HT1080 (cell line): ENCODE data around the gene TTC1. TPM values are rescaled to one million over a fixed set of nuclear protein-coding genes. Genes with fewer than 3 reads are reported as not detected.
"Not testable (repeated sequence)": the region's sequence is repeated elsewhere in the genome, so short reads cannot be mapped to it uniquely, and the experiment has no call there.

Source experiments
- DNase-seq: peaks from one replicate; pipeline ENCODE4 v3.0.0-alpha.2; 2015; ENCODE audit warnings: low read depth
- total RNA-seq: library from RNA; depleted of rRNA; stranded (reverse); fragments of >200 nt; shearing (Covaris generic); gene quantifications from 2 replicates; pipeline ENCODE4 v1.2.3, GENCODE V29; 2014

The TTC1 gene
- total RNA-seq, 1 experiment from 2014 or later, result 87.2 TPM

- DNase-seq, result no peak
These were observed 13.0 kb upstream of the TTC1 start for GRCh38 chr5:159995907-159996306.

GRCh38 chr5:160001457-160001856, 7.5 kb upstream of the TTC1 start:
- no peak for DNase-seq

- DNase-seq, result no peak
These were observed 1.4 kb upstream of the TTC1 start for GRCh38 chr5:160007514-160007913.

GRCh38 chr5:160008529-160008876, 436 bp upstream of the TTC1 start:
- not testable (repeated sequence) for DNase-seq

GRCh38 chr5:160009591-160009989, 651 bp downstream of the TTC1 start:
- DNase-seq, result no peak

GRCh38 chr5:160011471-160011870, 2.5 kb downstream of the TTC1 start:
- no peak for DNase-seq

GRCh38 chr5:160014197-160014596, 5.3 kb downstream of the TTC1 start:
- DNase-seq, result not testable (repeated sequence)

GRCh38 chr5:160018945-160019625, 10.1 kb downstream of the TTC1 start:
- DNase-seq, result no peak

- DNase-seq, result no peak
These were observed 11.4 kb downstream of the TTC1 start for GRCh38 chr5:160020266-160020770.

- DNase-seq, result no peak
These were observed 12.0 kb downstream of the TTC1 start for GRCh38 chr5:160020964-160021363.

GRCh38 chr5:160021831-160022446, 13.0 kb downstream of the TTC1 start:
- DNase-seq, result peak; percentile 53

GRCh38 chr5:160023007-160023907, 14.3 kb downstream of the TTC1 start:
- no peak for DNase-seq

GRCh38 chr5:160023908-160024630, 15.1 kb downstream of the TTC1 start:
- no peak for DNase-seq

GRCh38 chr5:160029004-160029403, 20.1 kb downstream of the TTC1 start:
- no peak for DNase-seq

- no peak for DNase-seq
These were observed 20.7 kb downstream of the TTC1 start for GRCh38 chr5:160029540-160030139.

- no peak for DNase-seq
These were observed 21.9 kb downstream of the TTC1 start for GRCh38 chr5:160030631-160031377.

GRCh38 chr5:160033546-160034252, 24.8 kb downstream of the TTC1 start:
- DNase-seq, result no peak

- DNase-seq, result no peak
These were observed 27.3 kb downstream of the TTC1 start for GRCh38 chr5:160036243-160036642.

GRCh38 chr5:160036884-160037283, 27.9 kb downstream of the TTC1 start:
- no peak for DNase-seq
